DOHH2 (cell line): ENCODE results near the gene CDK5R1.

Experiments
- H3F3A ChIP-seq: fragments of 200-600 bp; sonication (generic), shearing (Covaris generic); 2 replicates; pipeline ENCODE4 v1.6.0; 2016; ENCODE audit warnings: antibody characterized with exemption, mild to moderate bottlenecking; ENCODE audit not compliant: control insufficient read depth, insufficient read depth
- H3K27ac ChIP-seq: fragments of 200-600 bp; sonication (generic); 2 replicates; pipeline ENCODE4 v1.5.1; 2014; ENCODE audit warnings: low read depth, mild to moderate bottlenecking, low read length, moderate library complexity
- H3K27me3 ChIP-seq: fragments of 200-600 bp; sonication (generic); 2 replicates; pipeline ENCODE4 v1.6.1; 2014; ENCODE audit warnings: mild to moderate bottlenecking, low read length, mixed read lengths; ENCODE audit not compliant: control insufficient read depth
- H3K36me3 ChIP-seq: fragments of 200-600 bp; sonication (generic); 2 replicates; pipeline ENCODE4 v1.6.1; 2014; ENCODE audit warnings: mild to moderate bottlenecking, low read length, moderate library complexity, mixed read lengths; ENCODE audit not compliant: control insufficient read depth
- H3K4me1 ChIP-seq: fragments of 200-600 bp; sonication (generic); 2 replicates; pipeline ENCODE4 v1.6.1; 2014; ENCODE audit warnings: mild to moderate bottlenecking, low read length, mixed read lengths; ENCODE audit not compliant: control insufficient read depth
- H3K4me2 ChIP-seq: fragments of 200-600 bp; sonication (generic); 2 replicates; pipeline ENCODE4 v1.6.0; 2014; ENCODE audit warnings: mild to moderate bottlenecking, low read length, moderate library complexity
- H3K4me3 ChIP-seq: fragments of 200-600 bp; sonication (generic); 2 replicates; pipeline ENCODE4 v1.5.1; 2014; ENCODE audit warnings: mild to moderate bottlenecking, low read length, mixed read lengths
- H3K79me2 ChIP-seq: fragments of 200-600 bp; sonication (generic); 2 replicates; pipeline ENCODE4 v1.6.1; 2014; ENCODE audit warnings: mild to moderate bottlenecking, low read length, mixed read lengths; ENCODE audit not compliant: control insufficient read depth
- H3K9me2 ChIP-seq: fragments of 200-600 bp; sonication (generic); replicated peaks from 2 replicates; pipeline ENCODE4 v1.6.1; 2014; ENCODE audit warnings: mild to moderate bottlenecking, low read length, mixed read lengths; ENCODE audit not compliant: control insufficient read depth
- H3K9me3 ChIP-seq: fragments of 200-600 bp; sonication (generic); 2 replicates; pipeline ENCODE4 v1.6.1; 2014; ENCODE audit warnings: antibody characterized with exemption, low read length, mixed read lengths; ENCODE audit not compliant: control insufficient read depth, insufficient read depth
- H4K20me1 ChIP-seq: fragments of 200-600 bp; sonication (generic); 2 replicates; pipeline ENCODE4 v1.6.0; 2014; ENCODE audit warnings: low read depth, mild to moderate bottlenecking, antibody characterized with exemption, low read length, moderate library complexity; ENCODE audit not compliant: control insufficient read depth, insufficient read depth
- EZH2phosphoT487 ChIP-seq: fragments of 200-600 bp; sonication (generic); IDR thresholded peaks from 2 replicates; pipeline ENCODE4 v1.6.1; 2017; ENCODE audit warnings: borderline replicate concordance, mild to moderate bottlenecking, antibody characterized with exemption, low read length, moderate library complexity, mixed read lengths
- TF ChIP-seq, protein P1 (sequence below): fragments of 200-600 bp; sonication (generic); IDR thresholded peaks from one replicate; pipeline ENCODE4 v1.5.1; 2014; ENCODE audit warnings: antibody characterized with exemption, mild to moderate bottlenecking, low read depth, low read length; ENCODE audit not compliant: poor library complexity, severe bottlenecking

The CDK5R1 gene

DNA sequence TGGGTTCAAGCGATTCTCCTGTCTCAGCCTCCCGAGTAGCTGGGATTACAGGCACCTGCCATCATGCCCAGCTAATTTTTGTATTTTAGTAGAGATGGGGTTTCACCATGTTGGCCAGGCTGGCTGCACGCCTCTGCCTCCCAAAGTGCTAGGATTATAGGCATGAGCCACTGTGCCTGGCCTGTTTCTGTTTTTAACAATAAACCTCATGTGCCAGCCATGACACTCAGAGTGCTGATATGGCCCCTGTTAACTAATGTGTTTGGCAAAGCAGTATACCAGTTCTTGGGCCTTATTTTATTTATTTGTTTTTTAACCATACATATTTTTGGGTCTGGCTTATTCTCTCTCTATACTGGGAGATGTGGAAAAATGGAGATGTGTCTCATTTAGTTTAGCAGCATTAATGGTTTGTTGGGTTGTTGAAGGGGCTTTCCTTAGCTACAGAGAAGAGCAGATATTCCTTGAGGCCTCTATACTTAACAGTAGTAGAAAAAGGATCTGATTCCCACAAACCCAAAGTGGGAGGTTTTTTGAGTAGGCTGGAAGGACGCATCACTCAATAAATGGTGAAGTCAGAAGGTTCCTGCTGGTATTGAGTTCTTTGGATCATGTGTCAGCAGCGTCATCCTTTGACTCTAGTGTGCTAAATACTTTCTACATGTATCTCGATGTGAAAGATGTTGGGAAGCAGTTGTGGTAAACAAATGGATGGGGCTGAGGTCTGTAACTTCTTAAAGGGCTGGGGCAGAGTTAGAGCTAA is 16.2 kb upstream of the CDK5R1 start:
- TF ChIP-seq, protein P1, sequence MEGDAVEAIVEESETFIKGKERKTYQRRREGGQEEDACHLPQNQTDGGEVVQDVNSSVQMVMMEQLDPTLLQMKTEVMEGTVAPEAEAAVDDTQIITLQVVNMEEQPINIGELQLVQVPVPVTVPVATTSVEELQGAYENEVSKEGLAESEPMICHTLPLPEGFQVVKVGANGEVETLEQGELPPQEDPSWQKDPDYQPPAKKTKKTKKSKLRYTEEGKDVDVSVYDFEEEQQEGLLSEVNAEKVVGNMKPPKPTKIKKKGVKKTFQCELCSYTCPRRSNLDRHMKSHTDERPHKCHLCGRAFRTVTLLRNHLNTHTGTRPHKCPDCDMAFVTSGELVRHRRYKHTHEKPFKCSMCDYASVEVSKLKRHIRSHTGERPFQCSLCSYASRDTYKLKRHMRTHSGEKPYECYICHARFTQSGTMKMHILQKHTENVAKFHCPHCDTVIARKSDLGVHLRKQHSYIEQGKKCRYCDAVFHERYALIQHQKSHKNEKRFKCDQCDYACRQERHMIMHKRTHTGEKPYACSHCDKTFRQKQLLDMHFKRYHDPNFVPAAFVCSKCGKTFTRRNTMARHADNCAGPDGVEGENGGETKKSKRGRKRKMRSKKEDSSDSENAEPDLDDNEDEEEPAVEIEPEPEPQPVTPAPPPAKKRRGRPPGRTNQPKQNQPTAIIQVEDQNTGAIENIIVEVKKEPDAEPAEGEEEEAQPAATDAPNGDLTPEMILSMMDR = no peak
- no peak for TF ChIP-seq EZH2phosphoT487
- Histone ChIP-seq H3F3A (no peaks in the 10 kb centered on the region), H3K27ac (no peak overlapping the region), H3K4me2 (no peak overlapping the region), H3K4me3 (no peak overlapping the region), H3K27me3 (no peaks in the 10 kb centered on the region), H3K4me1 (no peaks in the 10 kb centered on the region), H3K79me2 (peaks cover 5% of the 10 kb centered on the region), H3K9me2 (no peaks in the 10 kb centered on the region), H4K20me1 (no peaks in the 10 kb centered on the region), H3K36me3 (peaks cover 88% of the 10 kb centered on the region), H3K9me3 (no peaks in the 10 kb centered on the region)

DNA sequence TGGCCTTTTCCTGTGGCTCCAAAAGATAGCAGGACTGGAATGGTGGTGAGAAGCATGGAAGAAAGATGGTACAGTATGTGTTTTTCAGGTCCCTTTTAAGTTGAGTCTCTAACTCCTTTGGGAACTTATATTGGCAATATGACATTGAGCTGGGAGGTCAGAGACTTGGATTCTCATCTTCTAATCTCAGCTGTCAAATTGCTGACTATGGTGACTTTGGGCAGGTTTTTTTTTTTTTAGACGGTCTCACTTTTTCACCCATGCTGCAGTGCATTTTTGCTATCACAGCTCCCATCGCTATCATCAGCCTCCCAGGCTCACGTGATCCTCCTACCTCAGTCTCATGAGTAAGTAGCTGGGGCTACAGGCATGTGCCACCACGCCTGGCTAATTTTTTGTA is 15.1 kb upstream of the CDK5R1 start:
- H3F3A ChIP-seq = no peaks in the 10 kb centered on the region
- no peaks in the 10 kb centered on the region for H3K4me1 ChIP-seq
- no peaks in the 10 kb centered on the region for H3K27me3 ChIP-seq
- no peak overlapping the region for H3K27ac ChIP-seq
- H3K4me3 ChIP-seq = no peak overlapping the region
- peaks cover 90% of the 10 kb centered on the region for H3K36me3 ChIP-seq
- H3K9me3 ChIP-seq = no peaks in the 10 kb centered on the region
- H3K4me2 ChIP-seq = no peak overlapping the region
- TF ChIP-seq EZH2phosphoT487 = no peak
- TF ChIP-seq, protein P1 = no peak
- no peaks in the 10 kb centered on the region for H3K9me2 ChIP-seq
- no peaks in the 10 kb centered on the region for H4K20me1 ChIP-seq
- H3K79me2 ChIP-seq = peaks cover 5% of the 10 kb centered on the region

DNA sequence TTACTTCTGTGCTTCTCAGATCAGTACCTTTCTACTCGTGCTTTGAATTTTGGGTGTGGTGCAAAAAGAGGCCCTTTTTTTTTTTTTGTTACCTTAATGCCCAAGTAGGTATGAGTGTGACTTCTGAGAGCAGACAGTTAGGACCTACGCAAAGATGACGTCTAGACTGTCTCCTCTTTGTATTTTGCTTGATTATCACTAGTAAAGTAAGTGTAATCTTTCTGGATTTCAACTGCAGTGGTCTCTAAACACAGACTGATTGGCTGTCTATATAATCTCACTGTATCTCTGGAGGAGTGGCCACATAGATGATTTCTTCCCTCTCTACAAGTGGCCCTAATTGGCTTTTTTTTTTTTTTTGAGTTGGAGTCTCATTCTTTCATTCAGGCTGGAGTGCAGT is 11.5 kb upstream of the CDK5R1 start:
- TF ChIP-seq, protein P1 = no peak
- TF ChIP-seq EZH2phosphoT487 = no peak
- Histone ChIP-seq H3F3A (no peaks in the 10 kb centered on the region), H3K27ac (no peak overlapping the region), H3K4me2 (no peak overlapping the region), H3K4me1 (no peaks in the 10 kb centered on the region), H3K9me3 (no peaks in the 10 kb centered on the region), H3K36me3 (peaks cover 93% of the 10 kb centered on the region), H3K79me2 (no peaks in the 10 kb centered on the region; the same call in 1 of the 2 replicates), H3K4me3 (no peak overlapping the region), H4K20me1 (no peaks in the 10 kb centered on the region), H3K9me2 (no peaks in the 10 kb centered on the region), H3K27me3 (no peaks in the 10 kb centered on the region)
